ENCODE results near the gene CASS4.
"Not testable (repeated sequence)": the region's sequence is repeated elsewhere in the genome, so short reads cannot be mapped to it uniquely, and the experiment has no call there.

CASS4 gene

GRCh38 chr20:56392132-56392880 is 19.8 kb upstream of the CASS4 start, which contains the start of the genes AURKA and CSTF1:
Gene AURKA (minus strand): TSS chr20:56392215. CDS start chr20:56388197, 4,018 bp downstream.
Gene CSTF1 (plus strand): TSS chr20:56392645. CDS start chr20:56395553, 2,908 bp downstream.
- FAIRE-seq = peak; percentile 87
- peak; percentile 98 for DNase-seq (ENCODE audit: low spot score)

DNA sequence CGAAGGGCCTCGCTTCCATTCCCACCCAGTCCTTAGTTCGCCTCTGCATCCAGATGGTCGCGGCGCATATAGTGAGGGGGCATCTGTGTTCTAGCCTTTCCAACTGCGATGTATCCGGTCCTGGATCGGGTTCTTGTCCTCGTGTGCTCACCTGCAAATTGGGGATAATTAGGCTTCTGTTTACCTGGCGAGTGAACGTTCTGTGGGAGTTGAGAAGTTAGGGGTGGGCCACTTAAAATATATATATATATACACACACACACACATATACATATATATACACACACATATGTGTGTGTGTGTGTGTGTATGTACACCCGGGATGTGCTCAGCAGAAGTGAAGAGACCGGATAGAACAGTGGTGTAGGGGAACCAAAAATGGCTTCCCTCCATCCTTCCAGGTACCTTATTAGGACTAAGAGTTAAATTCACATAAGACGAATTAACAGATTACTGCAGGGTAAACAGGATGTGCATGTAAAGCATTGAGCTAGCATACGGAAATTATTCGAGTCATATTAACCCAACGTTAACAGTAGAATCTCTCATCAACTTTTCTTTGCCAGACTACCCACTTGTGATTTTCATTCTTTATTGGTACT is 19.1 kb upstream of the CASS4 start:
- DNase-seq (ENCODE audit: low spot score) (no peak), FAIRE-seq (no peak)

DNA sequence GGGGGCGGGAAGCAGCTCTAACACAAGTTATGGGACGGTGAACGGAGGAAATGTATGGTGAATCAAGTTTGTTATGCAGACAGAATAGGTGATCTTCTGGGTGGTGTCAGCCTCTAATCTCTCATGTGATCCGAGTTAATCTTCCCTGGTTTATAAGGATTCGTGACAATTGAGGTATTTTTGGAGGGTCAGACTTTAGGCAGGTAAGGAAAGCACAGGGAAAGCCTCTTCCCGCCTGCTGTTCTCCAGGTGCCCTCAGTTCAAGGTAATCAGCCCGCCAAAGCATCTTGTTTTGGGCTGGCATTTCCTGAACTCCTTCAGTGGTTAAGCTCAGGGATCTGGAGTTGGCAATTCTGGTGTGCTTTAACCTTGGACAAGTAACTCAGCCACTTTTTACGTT is 18.4 kb upstream of the CASS4 start:
- FAIRE-seq (no peak), DNase-seq (ENCODE audit: low spot score) (no peak)

DNA sequence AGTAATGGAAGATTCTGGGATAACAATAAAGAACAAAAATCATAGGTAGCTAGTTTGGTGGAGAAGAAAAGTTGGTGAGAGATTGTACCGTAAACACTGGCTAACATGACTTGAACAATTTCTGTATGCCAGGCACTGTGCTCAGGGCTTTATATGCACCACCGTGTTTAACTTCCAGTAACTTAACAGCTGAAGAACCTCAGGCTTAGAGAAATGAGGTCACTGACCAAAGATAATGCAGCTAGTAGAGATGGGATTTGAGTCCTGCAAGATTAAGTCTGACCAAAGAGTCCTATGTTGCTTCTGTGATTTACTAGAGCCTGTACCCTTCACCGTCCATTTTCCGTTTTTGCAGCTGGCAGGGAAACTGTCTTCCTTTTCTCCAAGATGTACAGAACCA is 16.9 kb upstream of the CASS4 start:
- no peak for DNase-seq (ENCODE audit: low spot score)
- FAIRE-seq = no peak

GRCh38 chr20:56400001-56400640 is 11.9 kb upstream of the CASS4 start:
- DNase-seq (ENCODE audit: low spot score) = peak; percentile 27
- peak; percentile 34 for FAIRE-seq

- FAIRE-seq = no peak
- DNase-seq (ENCODE audit: low spot score) = no peak
Measured at GRCh38 chr20:56403465-56403864, 8.6 kb upstream of the CASS4 start.

DNA sequence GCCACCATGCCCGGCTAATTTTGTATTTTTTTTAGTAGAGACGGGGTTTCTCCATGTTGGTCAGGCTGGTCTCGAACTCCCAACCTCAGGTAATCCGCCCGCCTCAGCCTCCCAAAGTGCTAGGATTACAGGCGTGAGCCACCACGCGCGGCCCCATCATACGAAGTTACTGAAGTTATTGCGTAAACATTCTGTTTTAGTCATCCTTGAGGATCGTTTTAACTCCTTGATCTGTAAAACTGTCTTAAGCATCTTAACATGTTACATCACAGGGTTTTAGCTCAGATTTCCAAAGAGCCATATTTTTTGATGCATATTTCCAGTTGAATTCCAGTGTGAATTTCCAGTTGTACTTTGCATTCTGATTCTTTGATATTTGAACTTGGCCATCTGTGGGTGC is 6.7 kb upstream of the CASS4 start:
- not testable (repeated sequence) for FAIRE-seq; DNase-seq (ENCODE audit: low spot score)

- DNase-seq (ENCODE audit: low spot score) (no peak), FAIRE-seq (no peak)
Measured at GRCh38 chr20:56406910-56407309, 5.2 kb upstream of the CASS4 start.

GRCh38 chr20:56409521-56409920 is 2.5 kb upstream of the CASS4 start:
- no peak for FAIRE-seq

GRCh38 chr20:56409956-56410355 is 2.1 kb upstream of the CASS4 start:
- DNase-seq (ENCODE audit: low spot score) (no peak), FAIRE-seq (no peak)

More at GRCh38 chr20:56409521-56409920, 2.5 kb upstream of the CASS4 start:
- no peak for DNase-seq (ENCODE audit: low spot score)

GRCh38 chr20:56411287-56411686 is 773 bp upstream of the CASS4 start:
- DNase-seq (ENCODE audit: low spot score); FAIRE-seq: not testable (repeated sequence)

DNA sequence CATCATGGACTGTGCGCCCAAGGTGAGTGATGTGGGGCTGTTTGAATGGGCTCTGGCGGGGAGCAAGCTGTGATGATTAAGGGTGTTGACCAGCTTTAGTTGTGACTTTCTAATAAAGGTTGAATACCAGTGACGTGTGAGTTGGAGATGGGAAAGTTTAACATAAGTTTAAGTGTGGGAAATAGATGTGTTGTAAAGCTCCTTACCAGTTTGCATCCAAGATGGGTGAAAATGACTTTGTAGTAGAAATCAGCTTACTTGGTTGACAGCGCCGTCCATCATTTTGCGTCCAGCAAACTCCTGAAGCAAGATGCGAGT is 372 bp downstream of the CASS4 start:
- no peak for FAIRE-seq
- no peak for DNase-seq (ENCODE audit: low spot score)

GRCh38 chr20:56412949-56413348 is 889 bp downstream of the CASS4 start:
- FAIRE-seq (no peak), DNase-seq (ENCODE audit: low spot score) (no peak)

DNA sequence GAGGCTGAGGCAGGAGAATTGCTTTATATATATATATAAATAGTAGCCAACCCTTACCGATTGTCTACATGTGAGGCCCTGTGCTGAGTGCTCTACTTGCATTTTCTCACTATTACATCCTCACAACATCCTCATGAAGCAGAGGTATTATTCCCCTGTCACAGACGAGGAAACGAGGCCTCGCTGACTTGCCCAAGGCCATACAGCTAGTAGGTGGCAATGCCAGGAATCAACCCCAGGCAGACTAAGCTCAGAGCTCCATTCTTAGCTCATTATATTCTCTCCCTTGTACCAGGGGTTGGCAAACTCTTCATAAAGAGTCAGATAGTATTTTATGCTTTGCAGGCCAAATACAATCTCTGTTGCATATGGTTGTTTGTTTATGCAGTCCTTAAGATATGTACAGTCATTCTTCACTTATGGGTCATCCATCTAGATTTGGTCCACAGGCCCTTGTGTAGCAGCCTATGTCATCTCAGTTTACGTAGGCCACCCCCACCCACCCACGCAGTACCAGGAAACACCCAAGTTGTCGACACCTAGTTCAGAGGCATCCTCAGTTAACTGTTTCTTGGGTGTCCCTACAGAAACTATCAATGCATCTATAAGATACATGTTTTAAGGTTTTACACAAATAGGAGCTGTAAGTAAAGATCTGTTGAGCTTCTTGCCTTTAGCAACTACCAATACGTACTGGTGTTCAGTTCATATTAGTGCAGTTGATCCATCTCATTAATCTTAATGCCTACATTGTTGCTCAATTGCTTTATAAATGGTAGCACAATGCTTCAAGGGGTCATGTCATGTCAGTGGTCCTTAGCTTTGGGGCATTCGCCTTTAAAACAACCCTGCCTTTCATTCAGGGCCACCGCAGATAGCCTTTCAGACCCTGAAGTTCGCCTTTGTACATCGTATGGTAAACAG is 3.0 kb downstream of the CASS4 start:
- FAIRE-seq (no peak), DNase-seq (ENCODE audit: low spot score) (no peak)

GRCh38 chr20:56417402-56417801 is 5.3 kb downstream of the CASS4 start:
- DNase-seq (ENCODE audit: low spot score) (no peak), FAIRE-seq (no peak)

GRCh38 chr20:56417911-56418310 is 5.9 kb downstream of the CASS4 start:
- FAIRE-seq = no peak

GRCh38 chr20:56418385-56418861 is 6.4 kb downstream of the CASS4 start:
- no peak for DNase-seq (ENCODE audit: low spot score)
- FAIRE-seq = no peak

More at GRCh38 chr20:56417911-56418310, 5.9 kb downstream of the CASS4 start:
- DNase-seq (ENCODE audit: low spot score) = no peak

DNA sequence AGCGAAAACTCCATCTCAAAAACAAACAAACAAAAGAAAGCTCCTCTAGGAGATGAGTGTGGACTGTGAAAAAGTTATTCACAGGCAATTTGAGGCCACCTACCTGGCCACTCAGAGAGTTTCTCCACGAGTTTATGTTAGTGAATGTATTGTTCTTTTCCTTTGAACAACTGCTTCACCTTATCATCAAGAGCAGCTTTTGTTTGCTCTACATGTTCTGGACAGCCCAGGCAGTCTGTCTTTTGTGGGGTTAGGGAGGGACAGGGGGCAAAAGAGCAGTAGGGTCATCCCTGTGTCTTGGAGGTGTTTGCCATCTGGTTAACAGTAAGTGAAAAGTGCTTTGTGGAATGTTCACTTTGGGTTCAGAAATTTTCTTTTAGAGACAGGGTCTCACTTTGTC is 8.0 kb downstream of the CASS4 start:
- DNase-seq (ENCODE audit: low spot score) (no peak), FAIRE-seq (no peak)

DNA sequence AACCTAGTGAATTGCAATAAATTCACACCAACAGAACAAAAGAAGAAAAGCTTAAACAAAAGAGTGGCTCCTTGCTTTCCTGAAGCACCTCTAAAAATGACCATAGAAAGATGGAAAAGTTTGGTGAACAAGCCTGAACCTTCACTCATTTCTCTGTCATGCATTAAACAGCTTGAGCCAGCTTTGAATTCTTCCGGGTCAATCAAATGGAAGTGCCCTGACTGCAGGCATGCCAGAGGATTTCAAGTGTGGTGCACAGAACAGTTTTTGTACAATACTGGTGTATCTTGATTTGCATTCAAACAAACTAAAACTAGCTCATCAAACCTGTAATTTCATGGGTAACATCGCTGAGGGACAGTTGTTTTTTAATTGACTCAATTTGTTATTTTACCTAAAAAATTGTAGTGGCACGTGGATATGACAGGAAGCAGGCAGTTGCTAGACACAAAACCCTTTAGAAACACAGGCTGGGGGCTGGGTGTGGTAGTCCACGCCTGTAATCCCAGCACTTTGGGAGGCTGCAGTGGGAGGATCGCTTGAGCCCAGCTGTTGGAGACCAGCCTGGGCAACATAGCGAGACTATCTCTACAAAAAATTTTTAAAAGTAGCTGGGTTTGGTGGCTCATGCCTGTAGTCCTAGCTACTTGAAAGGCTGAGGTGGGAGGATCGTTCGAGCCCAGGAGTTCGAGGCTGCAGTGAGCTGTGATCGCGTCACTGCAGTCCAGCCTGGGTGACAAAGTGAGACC is 9.1 kb downstream of the CASS4 start:
- DNase-seq (ENCODE audit: low spot score) (no peak), FAIRE-seq (no peak)

DNA sequence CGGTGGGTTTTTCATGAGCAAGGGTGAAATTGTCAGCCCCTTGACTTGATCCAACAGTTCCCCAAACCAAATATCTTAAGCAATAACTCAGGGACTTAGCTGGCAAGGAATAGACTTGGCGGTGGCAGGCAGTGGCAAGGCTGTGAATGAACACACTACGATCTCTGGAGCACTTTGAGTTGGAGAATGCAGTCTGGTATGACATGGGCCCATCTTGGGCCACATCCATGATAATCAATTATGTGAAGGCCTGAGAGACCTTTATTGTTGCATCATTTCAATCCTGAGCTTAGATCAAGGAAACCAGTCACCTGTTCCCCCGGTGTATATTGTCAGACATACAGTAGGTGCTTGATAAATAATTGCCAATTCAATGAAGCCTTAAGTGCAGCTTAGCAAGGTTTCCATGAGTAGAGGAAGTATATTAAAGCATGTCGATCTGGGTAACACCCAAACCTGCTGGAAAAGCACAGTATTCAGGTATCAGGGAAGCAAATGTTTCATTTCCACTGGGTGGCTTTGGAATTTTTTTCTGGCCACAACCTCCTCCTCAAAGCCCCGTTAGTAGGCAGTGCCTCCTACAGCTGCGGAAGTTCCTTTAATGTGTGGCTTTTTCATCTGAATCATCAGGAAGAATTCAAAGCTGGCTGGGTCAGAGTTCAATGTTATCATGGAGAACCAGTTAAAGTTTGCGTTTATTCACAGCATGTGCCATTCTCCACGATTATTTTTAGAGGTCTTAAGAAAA is 10.2 kb downstream of the CASS4 start:
- DNase-seq (ENCODE audit: low spot score) (peak; percentile 83), FAIRE-seq (peak; percentile 95)
